ENCODE results near the gene LDHAL6B. TPM values are rescaled to one million over a fixed set of nuclear protein-coding genes. Genes with fewer than 3 reads are reported as not detected.

The LDHAL6B gene
- total RNA-seq, 1 experiment from 2014 or later: not detected

- DNase-seq (ENCODE audit: low read depth): no peak
These were observed 44.6 kb downstream of the LDHAL6B start for GRCh38 chr15:59251001-59251845.

- no peak for DNase-seq (ENCODE audit: low read depth)
These were observed 45.5 kb downstream of the LDHAL6B start for GRCh38 chr15:59252137-59252536.

- DNase-seq (ENCODE audit: low read depth): no peak
These were observed 49.2 kb downstream of the LDHAL6B start for GRCh38 chr15:59255680-59256336.

- no peak for DNase-seq (ENCODE audit: low read depth)
These were observed 49.8 kb downstream of the LDHAL6B start for GRCh38 chr15:59256482-59256881.

GRCh38 chr15:59257140-59257539 lies 50.5 kb downstream of the LDHAL6B start:
- no peak for DNase-seq (ENCODE audit: low read depth)

Other genes starting within 250 kb of the LDHAL6B start
- gene RNF111, start 219.2 kb upstream of the LDHAL6B start, total RNA-seq (2014; rRNA removed; shearing (Covaris generic)): 7.5 and 19.0 TPM in 2 replicates
- gene CCNB2, start 101.7 kb upstream of the LDHAL6B start, total RNA-seq (2014; rRNA removed; shearing (Covaris generic)): 124 and 128 TPM in 2 replicates
- 92.3 and 97.3 TPM in 2 replicates for gene MYO1E, start 166.0 kb downstream of the LDHAL6B start, total RNA-seq (2014; rRNA removed; shearing (Covaris generic))
- gene FAM81A, start 231.3 kb downstream of the LDHAL6B start, total RNA-seq (2014; rRNA removed; shearing (Covaris generic)): 1.4 and 1.6 TPM in 2 replicates